Liver (tissue), 9 donors: ENCODE results near the gene DCAF5. TPM values are rescaled to one million over a fixed set of nuclear protein-coding genes. Genes with fewer than 3 reads are reported as not detected.

Experiments used
- DNase-seq: peaks from one replicate; pipeline ENCODE4 v3.0.0-alpha.2; 2017; ENCODE audit warnings: low spot score
- H3K27ac ChIP-seq, 2 donors: one replicate each; pipeline ENCODE4 v1.7.0; 2013; ENCODE audit warnings: inconsistent platforms in 2 of 2, low read length in 2 of 2, control low read depth in 1 of 2, low read depth in 1 of 2, mild to moderate bottlenecking in 1 of 2
- H3K27me3 ChIP-seq, 4 donors: one replicate each; pipeline versions ENCODE4 v1.6.1 to v1.7.0; 2013; ENCODE audit warnings: low read length in 3 of 4, inconsistent platforms in 1 of 4, mild to moderate bottlenecking in 1 of 4, moderate library complexity in 1 of 4; ENCODE audit not compliant: control insufficient read depth in 4 of 4, insufficient read depth in 4 of 4
- H3K36me3 ChIP-seq, 4 donors: one replicate each; pipeline versions ENCODE4 v1.6.1 to v1.7.0; 2013; ENCODE audit warnings: low read length in 3 of 4, mild to moderate bottlenecking in 3 of 4, low read depth in 1 of 4, moderate library complexity in 1 of 4; ENCODE audit not compliant: control insufficient read depth in 4 of 4, insufficient read depth in 3 of 4
- H3K4me1 ChIP-seq, 4 donors: one replicate each; pipeline versions ENCODE4 v1.6.1 to v1.7.0; 2013; ENCODE audit warnings: low read length in 3 of 4, mild to moderate bottlenecking in 3 of 4, moderate library complexity in 1 of 4; ENCODE audit not compliant: control insufficient read depth in 4 of 4, insufficient read depth in 4 of 4
- H3K4me3 ChIP-seq, 3 donors: one replicate each; pipeline versions ENCODE4 v1.6.1 to v1.7.0; 2013; ENCODE audit warnings: low read length in 3 of 3, control low read depth in 1 of 3, low read depth in 1 of 3, mild to moderate bottlenecking in 1 of 3
- H3K9ac ChIP-seq, 2 donors: one replicate each; pipeline ENCODE4 v1.7.0; 2013; ENCODE audit warnings: low read length in 2 of 2, mild to moderate bottlenecking in 2 of 2, moderate library complexity in 2 of 2, control low read depth in 1 of 2, low read depth in 1 of 2
- H3K9me3 ChIP-seq, 4 donors: one replicate each; pipeline versions ENCODE4 v1.6.1 to v1.7.0; 2013; ENCODE audit warnings: low read length in 3 of 4; ENCODE audit not compliant: control insufficient read depth in 4 of 4
- EGR1 ChIP-seq, 2 donors: IDR thresholded peaks; 2 replicates each; pipeline ENCODE4 v1.6.1; 2016 to 2018; ENCODE audit warnings: antibody characterized with exemption in 2 of 2, low read depth in 2 of 2
- GABPA ChIP-seq, 2 donors: IDR thresholded peaks in 1 of 2; conservative IDR thresholded peaks in 1 of 2; 2 replicates each; pipeline ENCODE4 v1.6.1; 2016; ENCODE audit warnings: antibody characterized with exemption in 2 of 2, mild to moderate bottlenecking in 1 of 2, moderate library complexity in 1 of 2
- JUND ChIP-seq, 2 donors: IDR thresholded peaks; 2 replicates each; pipeline ENCODE4 v1.6.1; 2016; ENCODE audit warnings: antibody characterized with exemption in 2 of 2
- NR2F2 ChIP-seq: IDR thresholded peaks from 2 replicates; pipeline ENCODE4 v1.6.1; 2016; ENCODE audit warnings: antibody characterized with exemption
- RAD21 ChIP-seq, 2 donors: IDR thresholded peaks; 2 replicates each; pipeline ENCODE4 v1.6.1; 2016; ENCODE audit warnings: antibody characterized with exemption in 2 of 2, mild to moderate bottlenecking in 2 of 2
- REST ChIP-seq: IDR thresholded peaks from 2 replicates; pipeline ENCODE4 v1.6.1; 2016; ENCODE audit warnings: antibody characterized with exemption, mild to moderate bottlenecking
- SP1 ChIP-seq: IDR thresholded peaks from 2 replicates; pipeline ENCODE4 v1.6.1; 2018; ENCODE audit warnings: antibody characterized with exemption, mild to moderate bottlenecking
- TAF1 ChIP-seq: conservative IDR thresholded peaks from 2 replicates; pipeline ENCODE4 v1.6.1; 2016; ENCODE audit warnings: antibody characterized with exemption, mild to moderate bottlenecking
- YY1 ChIP-seq: IDR thresholded peaks from 2 replicates; pipeline ENCODE4 v1.6.1; 2016; ENCODE audit warnings: antibody characterized with exemption, mild to moderate bottlenecking
- ZBTB33 ChIP-seq: IDR thresholded peaks from 2 replicates; pipeline ENCODE4 v1.6.1; 2016; ENCODE audit warnings: antibody characterized with exemption
- WGBS: extraction: QIAGEN DNeasy Blood & Tissue Kit; methylation state at CpG from one replicate; pipeline ENCODE4 v1.1.7; 2013; 5-methylcytosine and 5-hydroxymethylcytosine counted together
- polyA plus RNA-seq, 2 donors: library from polyadenylated mRNA; stranded (reverse) in 1 of 2; unstranded in 1 of 2; fragments of 200-250 nt in 1 of 2; fragments of >200 nt in 1 of 2; fragmentation: Nextera tagmentation in 1 of 2; extraction: Ambion mirVana in 1 of 2; gene quantifications; one replicate each; pipeline versions ENCODE4 v1.2.1 to v1.2.3, GENCODE V29; 2013 to 2015
- total RNA-seq, 2 donors: library from RNA; depleted of rRNA; stranded (reverse); fragments of >200 nt; gene quantifications; one replicate each; pipeline ENCODE4 v1.2.3, GENCODE V29; 2014
- donor health status: healthy.
- donor health status: healthy.
- donor health status: healthy.
- donor health status: healthy.
- donor health status: healthy.

DCAF5 gene
- total and polyA plus RNA-seq, 4 donors: 12.9 to 18.1 (median 14.5) TPM

GRCh38 chr14:69154779-69155178, 1.9 kb upstream of the DCAF5 start:
- Histone ChIP-seq H3K27ac (no peak overlapping the region), H3K36me3 (no peaks in the 10 kb centered on the region), H3K4me3 (no peak overlapping the region), H3K27me3 (no peaks in the 10 kb centered on the region), H3K9me3 (no peaks in the 10 kb centered on the region), H3K4me1 (peaks cover 5 to 18% (median 13%) of the 10 kb centered on the region in 4 donors), H3K9ac (no peak overlapping the region)
- 52% methylated on average over 4 of the region's 4 CpGs for WGBS
- no peak for DNase-seq
- TF ChIP-seq YY1 (no peak), NR2F2 (peak; percentile 10)

GRCh38 chr14:69153873-69154270, 953 bp upstream of the DCAF5 start:
- peak overlapping the region; percentile 36 to 73 for H3K9ac ChIP-seq
- H3K4me1 ChIP-seq: peaks cover 5 to 21% (median 13%) of the 10 kb centered on the region in 4 donors
- H3K9me3 ChIP-seq: no peaks in the 10 kb centered on the region
- H3K4me3 ChIP-seq: peak overlapping the region; percentile 69 to 96 (median 84)
- DNase-seq: no peak
- H3K36me3 ChIP-seq: peaks cover 0 to 2% (median 0%) of the 10 kb centered on the region in 4 donors
- H3K27ac ChIP-seq: peak overlapping the region; percentile 87 to 93
- 3% methylated on average over 13 of the region's 13 CpGs for WGBS
- TF ChIP-seq ZBTB33 (no peak), EGR1 (IDR thresholded peaks at IDR 0.05; ENCODE audit: low read depth in 2 of 2) (no peak), REST (no peak), GABPA (IDR thresholded peaks at IDR 0.05 in 1 of 2, conservative IDR thresholded peaks at IDR 0.05 in 1 of 2) (no peak)
- H3K27me3 ChIP-seq: no peaks in the 10 kb centered on the region

GRCh38 chr14:69153152-69153872, 393 bp upstream of the DCAF5 start:
- TF ChIP-seq GABPA (IDR thresholded peaks at IDR 0.05 in 1 of 2, conservative IDR thresholded peaks at IDR 0.05 in 1 of 2) (no peak), REST (peak; percentile 25), JUND (IDR thresholded peaks at IDR 0.05) (no peak), RAD21 (IDR thresholded peaks at IDR 0.05) (peak in 1 of 2 donors; percentile 25), TAF1 (peak; percentile 41), SP1 (peak; percentile 26)
- Histone ChIP-seq H3K4me3 (peak overlapping the region; percentile 69 to 96 (median 84)), H3K27me3 (no peaks in the 10 kb centered on the region), H3K9me3 (no peaks in the 10 kb centered on the region), H3K4me1 (peaks cover 5 to 21% (median 13%) of the 10 kb centered on the region in 4 donors), H3K27ac (peak overlapping the region; percentile 87 to 93), H3K36me3 (peaks cover 0 to 5% (median 0%) of the 10 kb centered on the region in 4 donors), H3K9ac (peak overlapping the region; percentile 36 to 73)
- peak; percentile 49 for DNase-seq
- under 1% methylated on average over 72 of the region's 72 CpGs for whole genome bisulfite sequencing
